Upper lobe of left lung (tissue), 6 donors: Measurements from ENCODE around the gene TNFAIP8L3. TPM values are rescaled to one million over a fixed set of nuclear protein-coding genes. Genes with fewer than 3 reads are reported as not detected.

Source experiments
- ATAC-seq, 2 donors: fragments of 200-7000 bp; cut with Tn5 transposase; one replicate each; pipeline ENCODE4 v1.9.1; 2022; ENCODE audit warnings: mild to moderate bottlenecking in 2 of 2, moderate library complexity in 2 of 2; ENCODE audit not compliant: low FRiP score in 2 of 2
- DNase-seq, 2 donors: peaks; one replicate each; pipeline ENCODE4 v3.0.0-alpha.2; 2019 to 2020
- H3K27ac ChIP-seq, 4 donors: fragments of 200-600 bp; sonication (generic); one replicate each; pipeline ENCODE4 v1.5.1; 2016 to 2019
- H3K27me3 ChIP-seq, 4 donors: fragments of 200-600 bp; sonication (generic); one replicate each; pipeline ENCODE4 v1.5.1; 2017 to 2019
- H3K36me3 ChIP-seq, 4 donors: fragments of 200-600 bp; sonication (generic); one replicate each; pipeline ENCODE4 v1.5.1; 2016 to 2019
- H3K4me1 ChIP-seq, 4 donors: fragments of 200-600 bp; sonication (generic); one replicate each; pipeline ENCODE4 v1.5.1; 2018 to 2019
- H3K4me3 ChIP-seq, 4 donors: fragments of 200-600 bp; sonication (generic); one replicate each; pipeline ENCODE4 v1.5.1; 2017 to 2019; ENCODE audit warnings: mild to moderate bottlenecking in 2 of 4, moderate library complexity in 1 of 4
- H3K9me3 ChIP-seq, 4 donors: fragments of 200-600 bp; sonication (generic); one replicate each; pipeline ENCODE4 v1.5.1; 2018 to 2019
- CTCF ChIP-seq, 6 experiments: fragments of 450-650 bp in 4 of 6; fragments of 200-600 bp in 2 of 6; sonication (generic) in 2 of 6; IDR thresholded peaks; one replicate each; pipeline ENCODE4 v1.5.1; 2016 to 2019; ENCODE audit warnings: antibody characterized with exemption in 6 of 6
- EP300 ChIP-seq, 4 donors: sonication (generic); formaldehyde crosslinking; IDR thresholded peaks; one replicate each; pipeline ENCODE4 v1.5.1; 2017; ENCODE audit warnings: antibody characterized with exemption in 4 of 4, control low read depth in 2 of 4
- POLR2A ChIP-seq, 4 donors: fragments of 450-650 bp; IDR thresholded peaks; one replicate each; pipeline ENCODE4 v1.5.1; 2016 to 2017; ENCODE audit warnings: antibody characterized with exemption in 4 of 4, mild to moderate bottlenecking in 2 of 4
- POLR2AphosphoS5 ChIP-seq, 2 donors: sonication (generic); formaldehyde crosslinking; IDR thresholded peaks; one replicate each; pipeline ENCODE4 v1.5.1; 2017; ENCODE audit warnings: antibody characterized with exemption in 2 of 2
- WGBS, 2 donors: methylation state at CpG; one replicate each; pipeline ENCODE4 v1.1.5; 2017 to 2018; 5-methylcytosine and 5-hydroxymethylcytosine counted together
- total RNA-seq, 6 donors: library from RNA; depleted of rRNA in 4 of 6; stranded (reverse); fragments of >200 nt in 4 of 6; gene quantifications; one replicate each; pipeline versions ENCODE4 v1.1.0 to v1.2.1, GENCODE V29; 2016 to 2021
- donor health status: DM: no; HTN: no; CAD: no; lungs with moderate emphysema.
- donor health status: DM: no; HTN: yes; CAD: no; lungs with severe emphysema.

TNFAIP8L3 gene
- total RNA-seq, 6 donors from 2014 or later, result 4.2 to 12.4 (median 7.1) TPM

GRCh38 chr15:51095681-51096331 is 1.1 kb upstream of the TNFAIP8L3 start:
- Histone ChIP-seq H3K4me3 (peak overlapping the region in 3 of 4 donors; percentile 42 to 58 (median 56)), H3K27me3 (peaks cover 0 to 17% (median 6%) of the 10 kb centered on the region in 4 donors), H3K4me1 (peaks cover 0 to 24% (median 17%) of the 10 kb centered on the region in 4 donors), H3K27ac (no peak overlapping the region), H3K9me3 (no peaks in the 10 kb centered on the region), H3K36me3 (no peaks in the 10 kb centered on the region)
- DNase-seq (no peak), ATAC-seq (no peak)
- TF ChIP-seq POLR2A (IDR thresholded peaks at IDR 0.05), result no peak
- TF ChIP-seq EP300 (IDR thresholded peaks at IDR 0.05), result no peak
- TF ChIP-seq CTCF (IDR thresholded peaks at IDR 0.05), result no peak
- TF ChIP-seq POLR2AphosphoS5 (IDR thresholded peaks at IDR 0.05), result no peak
- WGBS, 2 donors, result 50 to 55% methylated on average over 6 of the region's 6 CpGs

GRCh38 chr15:51093839-51094605 is 684 bp downstream of the TNFAIP8L3 start:
- no peaks in the 10 kb centered on the region for H3K36me3 ChIP-seq
- TF ChIP-seq POLR2AphosphoS5 (IDR thresholded peaks at IDR 0.05) (peak in 1 of 2 donors; percentile 16), POLR2A (IDR thresholded peaks at IDR 0.05) (no peak)
- peak overlapping the region; percentile 42 to 58 (median 55) for H3K4me3 ChIP-seq
- ATAC-seq (peak in 1 of 2 donors; percentile 40), DNase-seq (peak; percentile 41 to 88)
- 2% methylated on average over 34 of the region's 65 CpGs; no CpG with 5 or more reads in 1 of the 2 donors for WGBS, 2 donors
- no peaks in the 10 kb centered on the region for H3K9me3 ChIP-seq
- peaks cover 0 to 24% (median 17%) of the 10 kb centered on the region in 4 donors for H3K4me1 ChIP-seq
- peaks cover 0 to 17% (median 6%) of the 10 kb centered on the region in 4 donors for H3K27me3 ChIP-seq
- peak overlapping the region; percentile 58 to 77 (median 66) for H3K27ac ChIP-seq

- Histone ChIP-seq H3K27me3 (peaks cover 0 to 17% (median 6%) of the 10 kb centered on the region in 4 donors), H3K4me1 (peaks cover 0 to 24% (median 17%) of the 10 kb centered on the region in 4 donors), H3K9me3 (no peaks in the 10 kb centered on the region), H3K27ac (peak overlapping the region; percentile 58 to 77 (median 66)), H3K4me3 (peak overlapping the region; percentile 42 to 58 (median 55)), H3K36me3 (no peaks in the 10 kb centered on the region)
- TF ChIP-seq POLR2AphosphoS5 (IDR thresholded peaks at IDR 0.05) (no peak), EP300 (IDR thresholded peaks at IDR 0.05) (no peak), CTCF (IDR thresholded peaks at IDR 0.05) (no peak)
- 20 to 21% methylated on average over 18 to 21 of the region's 21 CpGs for WGBS, 2 donors
- DNase-seq (no peak), ATAC-seq (no peak)
Observed at GRCh38 chr15:51093488-51093838, 1.2 kb downstream of the TNFAIP8L3 start.

GRCh38 chr15:51092480-51093040 is 2.1 kb downstream of the TNFAIP8L3 start:
- H3K36me3 ChIP-seq, result no peaks in the 10 kb centered on the region
- H3K4me1 ChIP-seq, result peaks cover 0 to 24% (median 17%) of the 10 kb centered on the region in 4 donors
- WGBS, 2 donors, result 59 to 72% methylated on average over 12 of the region's 12 CpGs
- H3K27ac ChIP-seq, result no peak overlapping the region
- DNase-seq (no peak), ATAC-seq (no peak)
- TF ChIP-seq POLR2AphosphoS5 (IDR thresholded peaks at IDR 0.05) (no peak), POLR2A (IDR thresholded peaks at IDR 0.05) (no peak), EP300 (IDR thresholded peaks at IDR 0.05) (no peak), CTCF (IDR thresholded peaks at IDR 0.05) (no peak)
- H3K27me3 ChIP-seq, result peaks cover 0 to 17% (median 6%) of the 10 kb centered on the region in 4 donors
- H3K4me3 ChIP-seq, result no peak overlapping the region
- no peaks in the 10 kb centered on the region for H3K9me3 ChIP-seq

GRCh38 chr15:51090753-51091152 is 4.0 kb downstream of the TNFAIP8L3 start:
- Histone ChIP-seq H3K4me1 (peaks cover 0 to 24% (median 15%) of the 10 kb centered on the region in 4 donors), H3K36me3 (no peaks in the 10 kb centered on the region), H3K9me3 (no peaks in the 10 kb centered on the region), H3K27ac (no peak overlapping the region), H3K27me3 (peaks cover 0 to 17% (median 6%) of the 10 kb centered on the region in 4 donors), H3K4me3 (no peak overlapping the region)
- no peak for TF ChIP-seq POLR2AphosphoS5 (IDR thresholded peaks at IDR 0.05)
- TF ChIP-seq CTCF (IDR thresholded peaks at IDR 0.05), result no peak
- TF ChIP-seq POLR2A (IDR thresholded peaks at IDR 0.05), result no peak
- no peak for TF ChIP-seq EP300 (IDR thresholded peaks at IDR 0.05)
- ATAC-seq, result no peak
- WGBS, 2 donors, result 54 to 64% methylated on average over 3 of the region's 3 CpGs
- no peak for DNase-seq
